ENCODE measurements around the gene TSPAN17.

Gene TSPAN17

GRCh38 chr5:176643491-176644219, 3.6 kb upstream of the TSPAN17 start:
- FAIRE-seq: no peak

- no peak for FAIRE-seq
These were observed 3.0 kb upstream of the TSPAN17 start for GRCh38 chr5:176644294-176644693.

GRCh38 chr5:176644878-176645670, 2.2 kb upstream of the TSPAN17 start:
- no peak for FAIRE-seq

- FAIRE-seq: no peak
These were observed 1.1 kb upstream of the TSPAN17 start for GRCh38 chr5:176646049-176646706.

- no peak for FAIRE-seq
These were observed 616 bp upstream of the TSPAN17 start for GRCh38 chr5:176646707-176647029.

GRCh38 chr5:176647843-176648473, 674 bp downstream of the TSPAN17 start:
- FAIRE-seq: no peak

- FAIRE-seq: no peak
These were observed 1.4 kb downstream of the TSPAN17 start for GRCh38 chr5:176648474-176649194.

- no peak for FAIRE-seq
These were observed 3.1 kb downstream of the TSPAN17 start for GRCh38 chr5:176650354-176650884.

- no peak for FAIRE-seq
These were observed 4.2 kb downstream of the TSPAN17 start for GRCh38 chr5:176651472-176651980.

- FAIRE-seq: no peak
These were observed 4.9 kb downstream of the TSPAN17 start for GRCh38 chr5:176652136-176652535.

- FAIRE-seq: no peak
These were observed 6.4 kb downstream of the TSPAN17 start for GRCh38 chr5:176653401-176654385.

- no peak for FAIRE-seq
These were observed 7.6 kb downstream of the TSPAN17 start for GRCh38 chr5:176654856-176655255.

GRCh38 chr5:176656467-176656990, 9.2 kb downstream of the TSPAN17 start:
- no peak for FAIRE-seq

GRCh38 chr5:176658007-176658599, 10.8 kb downstream of the TSPAN17 start:
- no peak for FAIRE-seq

- no peak for FAIRE-seq
These were observed 11.7 kb downstream of the TSPAN17 start for GRCh38 chr5:176658817-176659511.

GRCh38 chr5:176659512-176659839, 12.2 kb downstream of the TSPAN17 start:
- FAIRE-seq: no peak

- no peak for FAIRE-seq
These were observed 12.7 kb downstream of the TSPAN17 start for GRCh38 chr5:176659860-176660461.

GRCh38 chr5:176660530-176660859, 13.2 kb downstream of the TSPAN17 start:
- FAIRE-seq: no peak

GRCh38 chr5:176660860-176661641, 13.8 kb downstream of the TSPAN17 start:
- FAIRE-seq: no peak

Measured in TTC549 (cell line).